Subcutaneous abdominal adipose tissue (tissue), 5 donors: ENCODE data around the gene LRRC63.

Experiments
- H3K27ac ChIP-seq: one replicate; pipeline ENCODE4 v1.7.0; 2013; ENCODE audit warnings: low read depth, mild to moderate bottlenecking, inconsistent platforms, low read length, moderate library complexity
- H3K27me3 ChIP-seq, 5 donors: one replicate each; pipeline ENCODE4 v1.7.0; 2013; ENCODE audit warnings: low read length in 5 of 5, inconsistent platforms in 1 of 5; ENCODE audit not compliant: control insufficient read depth in 5 of 5, insufficient read depth in 4 of 5
- H3K36me3 ChIP-seq, 5 donors: one replicate each; pipeline ENCODE4 v1.7.0; 2013; ENCODE audit warnings: low read length in 5 of 5; ENCODE audit not compliant: control insufficient read depth in 5 of 5, insufficient read depth in 5 of 5
- H3K4me1 ChIP-seq, 5 donors: one replicate each; pipeline ENCODE4 v1.7.0; 2013; ENCODE audit warnings: low read length in 5 of 5, mild to moderate bottlenecking in 3 of 5, moderate library complexity in 1 of 5; ENCODE audit not compliant: control insufficient read depth in 5 of 5, insufficient read depth in 5 of 5
- H3K4me3 ChIP-seq, 5 donors: one replicate each; pipeline ENCODE4 v1.7.0; 2013; ENCODE audit warnings: low read length in 5 of 5, low read depth in 1 of 5
- H3K9ac ChIP-seq, 5 donors: one replicate each; pipeline ENCODE4 v1.7.0; 2013; ENCODE audit warnings: low read length in 5 of 5, mild to moderate bottlenecking in 4 of 5, moderate library complexity in 3 of 5
- H3K9me3 ChIP-seq, 5 donors: one replicate each; pipeline ENCODE4 v1.7.0; 2013; ENCODE audit warnings: low read length in 5 of 5; ENCODE audit not compliant: control insufficient read depth in 5 of 5
- donor health status: healthy.
- donor health status: healthy.
- donor health status: healthy.
- donor health status: healthy.
- donor health status: healthy.

Gene LRRC63

DNA sequence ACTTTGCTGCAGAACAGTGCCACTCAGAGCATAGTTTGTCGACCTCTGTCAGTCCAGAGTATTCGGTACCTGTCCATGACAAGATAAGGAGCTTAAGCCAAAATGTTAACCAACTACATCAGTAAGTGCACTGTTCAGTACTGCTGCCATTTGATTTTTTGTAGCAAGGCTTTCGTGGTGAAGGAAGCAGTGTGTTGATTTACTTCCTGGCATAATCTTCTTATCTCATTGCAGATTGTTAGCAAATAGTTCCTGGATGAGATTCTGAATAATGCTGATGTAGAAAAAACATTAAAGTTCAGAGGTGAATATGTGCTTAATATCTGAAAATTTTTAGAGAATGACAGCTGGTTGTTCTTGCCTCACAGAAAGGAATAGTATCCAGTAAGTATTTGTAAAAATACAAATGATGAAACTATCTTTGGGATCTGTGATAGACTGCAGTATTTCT, 85.7 kb downstream of the LRRC63 start:
- Histone ChIP-seq H3K27ac (peak overlapping the region; percentile 15), H3K9me3 (no peaks in the 10 kb centered on the region), H3K36me3 (no peaks in the 10 kb centered on the region), H3K4me1 (peaks cover 4 to 31% (median 28%) of the 10 kb centered on the region in 5 donors), H3K9ac (no peak overlapping the region), H3K27me3 (no peaks in the 10 kb centered on the region), H3K4me3 (no peak overlapping the region)

- no peak overlapping the region for H3K27ac ChIP-seq
- H3K36me3 ChIP-seq, result no peaks in the 10 kb centered on the region
- H3K9me3 ChIP-seq, result no peaks in the 10 kb centered on the region
- peaks cover 0 to 13% (median 6%) of the 10 kb centered on the region in 5 donors for H3K4me1 ChIP-seq
- no peak overlapping the region for H3K9ac ChIP-seq
- no peak overlapping the region for H3K4me3 ChIP-seq
- no peaks in the 10 kb centered on the region for H3K27me3 ChIP-seq
These were observed 92.1 kb downstream of the LRRC63 start for GRCh38 chr13:46303742-46304385.

GRCh38 chr13:46304546-46304945, 92.8 kb downstream of the LRRC63 start:
- no peaks in the 10 kb centered on the region for H3K36me3 ChIP-seq
- H3K4me1 ChIP-seq, result peaks cover 0 to 13% (median 6%) of the 10 kb centered on the region in 5 donors
- H3K27me3 ChIP-seq, result no peaks in the 10 kb centered on the region
- no peak overlapping the region for H3K4me3 ChIP-seq
- no peak overlapping the region for H3K9ac ChIP-seq
- H3K9me3 ChIP-seq, result no peaks in the 10 kb centered on the region
- H3K27ac ChIP-seq, result no peak overlapping the region

DNA sequence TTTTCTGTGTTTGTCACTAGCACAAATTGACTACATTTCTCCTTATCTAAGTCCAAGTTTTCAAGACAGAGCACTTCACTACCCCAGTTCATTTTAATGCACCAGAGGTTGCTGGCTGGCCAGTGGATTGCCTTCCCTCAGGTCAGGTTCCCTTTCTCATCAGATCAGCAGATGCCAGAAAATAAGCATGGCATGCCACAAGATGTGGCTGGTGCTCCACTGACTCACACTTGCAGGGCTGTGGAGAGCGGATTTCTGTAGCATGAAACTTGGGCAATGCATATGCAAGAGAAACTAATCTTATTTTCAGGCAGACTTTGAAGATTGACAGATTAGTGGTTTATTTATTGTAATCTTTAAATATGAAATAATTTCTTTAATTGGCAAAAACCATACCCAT, 95.8 kb downstream of the LRRC63 start:
- Histone ChIP-seq H3K4me1 (peaks cover 0 to 13% (median 6%) of the 10 kb centered on the region in 5 donors), H3K27ac (no peak overlapping the region), H3K36me3 (no peaks in the 10 kb centered on the region), H3K9ac (no peak overlapping the region), H3K9me3 (no peaks in the 10 kb centered on the region), H3K4me3 (no peak overlapping the region), H3K27me3 (no peaks in the 10 kb centered on the region)

GRCh38 chr13:46310066-46310465, 98.3 kb downstream of the LRRC63 start:
- no peaks in the 10 kb centered on the region for H3K9me3 ChIP-seq
- H3K36me3 ChIP-seq, result no peaks in the 10 kb centered on the region
- no peak overlapping the region for H3K4me3 ChIP-seq
- no peaks in the 10 kb centered on the region for H3K4me1 ChIP-seq
- no peaks in the 10 kb centered on the region for H3K27me3 ChIP-seq
- H3K27ac ChIP-seq, result no peak overlapping the region
- H3K9ac ChIP-seq, result no peak overlapping the region

GRCh38 chr13:46311217-46311616, 99.5 kb downstream of the LRRC63 start:
- H3K9me3 ChIP-seq, result no peaks in the 10 kb centered on the region
- H3K4me3 ChIP-seq, result no peak overlapping the region
- H3K36me3 ChIP-seq, result no peaks in the 10 kb centered on the region
- H3K27ac ChIP-seq, result no peak overlapping the region
- H3K4me1 ChIP-seq, result no peaks in the 10 kb centered on the region
- H3K9ac ChIP-seq, result no peak overlapping the region
- H3K27me3 ChIP-seq, result no peaks in the 10 kb centered on the region

DNA sequence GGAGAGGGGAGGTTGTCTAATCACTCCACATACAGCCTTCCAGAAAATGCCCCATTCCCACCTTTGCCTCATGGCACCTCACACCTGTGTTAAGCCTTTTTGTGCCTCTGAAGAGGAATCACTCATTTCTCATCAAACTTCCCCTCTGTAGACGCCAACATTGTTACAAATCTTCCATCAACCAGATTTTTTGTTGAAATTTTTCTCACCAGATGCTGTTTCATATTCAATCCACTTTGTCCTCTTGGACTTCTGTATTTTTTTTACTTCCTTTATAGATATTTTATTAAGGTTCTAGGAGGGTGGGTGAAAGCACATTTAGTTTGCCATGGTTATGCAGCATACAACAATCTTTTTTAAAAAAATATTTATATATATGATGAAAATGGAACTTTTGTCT, 101.3 kb downstream of the LRRC63 start:
- H3K4me3 ChIP-seq, result no peak overlapping the region
- no peaks in the 10 kb centered on the region for H3K4me1 ChIP-seq
- no peak overlapping the region for H3K9ac ChIP-seq
- H3K36me3 ChIP-seq, result no peaks in the 10 kb centered on the region
- no peak overlapping the region for H3K27ac ChIP-seq
- no peaks in the 10 kb centered on the region for H3K27me3 ChIP-seq
- H3K9me3 ChIP-seq, result no peaks in the 10 kb centered on the region

DNA sequence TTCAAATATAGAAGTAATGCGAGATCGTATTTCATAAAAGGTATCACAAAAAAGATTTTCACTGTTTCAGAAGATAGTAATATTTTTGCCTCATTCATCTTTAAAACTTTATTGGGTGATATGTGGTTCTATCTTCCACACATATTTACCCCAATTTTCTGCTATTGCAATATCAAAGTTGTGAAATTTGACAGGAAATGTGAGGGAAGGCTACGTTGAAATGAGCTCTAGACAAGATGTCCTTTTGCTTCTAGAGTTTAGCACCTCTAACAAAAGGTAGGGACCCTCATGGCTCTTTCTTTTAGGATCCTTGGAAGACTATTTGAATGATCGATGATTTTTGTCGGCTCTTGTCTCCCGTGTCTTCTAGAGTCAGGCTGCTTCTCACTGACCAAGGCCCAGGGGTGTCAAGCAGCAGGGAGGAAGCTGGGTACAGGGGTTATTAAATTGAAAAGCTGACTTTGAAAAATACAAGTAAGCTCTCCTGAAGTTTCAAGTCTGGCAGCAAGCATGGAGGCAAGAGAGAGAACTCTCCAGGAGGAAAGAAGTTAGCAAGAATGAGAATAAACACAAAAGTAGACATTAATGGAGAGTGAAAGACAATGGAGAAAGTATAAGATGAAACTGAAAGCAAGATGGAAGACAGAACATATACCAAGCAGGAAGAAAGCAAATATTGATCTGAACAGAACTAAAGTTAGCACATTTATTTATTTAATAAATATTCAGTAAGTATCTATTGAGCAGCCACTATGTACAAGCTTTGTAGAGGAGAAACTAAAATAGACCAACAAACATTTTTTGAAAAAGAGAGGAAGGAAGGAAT, 101.9 kb downstream of the LRRC63 start:
- H3K9ac ChIP-seq, result no peak overlapping the region
- no peaks in the 10 kb centered on the region for H3K9me3 ChIP-seq
- H3K4me3 ChIP-seq, result no peak overlapping the region
- H3K27me3 ChIP-seq, result no peaks in the 10 kb centered on the region
- H3K36me3 ChIP-seq, result no peaks in the 10 kb centered on the region
- no peaks in the 10 kb centered on the region for H3K4me1 ChIP-seq
- no peak overlapping the region for H3K27ac ChIP-seq

DNA sequence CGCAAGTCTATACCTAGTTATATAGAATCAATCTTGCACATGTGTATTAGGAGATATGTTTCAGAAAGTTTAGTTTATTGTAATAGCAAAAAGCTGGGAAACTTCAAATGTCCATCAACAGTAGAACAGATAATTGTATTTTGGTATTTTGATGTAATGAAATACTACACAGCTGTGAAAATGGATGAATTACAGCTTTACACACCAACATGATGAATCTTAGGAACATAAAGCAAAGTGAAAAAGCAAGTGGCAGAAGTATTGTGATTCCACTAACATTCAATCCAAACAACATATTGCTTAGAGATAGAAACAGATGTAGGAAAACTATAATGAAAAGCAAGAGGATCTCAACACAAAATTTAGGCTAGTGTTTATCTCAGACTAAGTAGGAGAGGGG, 102.9 kb downstream of the LRRC63 start:
- H3K9me3 ChIP-seq, result no peaks in the 10 kb centered on the region
- H3K27me3 ChIP-seq, result no peaks in the 10 kb centered on the region

DNA sequence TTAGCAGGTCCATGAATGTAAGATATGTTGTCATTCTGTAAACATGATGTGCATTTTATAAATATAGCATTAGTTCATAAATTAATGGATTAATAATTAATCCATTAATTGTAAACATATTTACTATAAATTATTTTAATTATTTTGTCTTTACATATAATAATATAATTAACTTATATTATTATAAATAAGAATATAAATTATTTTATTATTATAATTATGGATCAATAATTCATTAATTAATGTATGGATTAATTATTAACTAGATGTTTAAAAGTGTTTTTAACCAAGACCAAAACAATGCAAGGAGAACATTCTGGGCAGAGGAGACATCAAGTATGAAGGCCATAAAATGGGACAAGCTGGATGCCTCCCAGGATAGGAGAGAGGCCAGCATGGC, 103.3 kb downstream of the LRRC63 start:
- H3K9ac ChIP-seq, result no peak overlapping the region
- no peak overlapping the region for H3K4me3 ChIP-seq
- no peak overlapping the region for H3K27ac ChIP-seq
- no peaks in the 10 kb centered on the region for H3K9me3 ChIP-seq
- no peaks in the 10 kb centered on the region for H3K4me1 ChIP-seq
- H3K36me3 ChIP-seq, result no peaks in the 10 kb centered on the region
- H3K27me3 ChIP-seq, result no peaks in the 10 kb centered on the region

More for the DNA sequence above, 102.9 kb downstream of the LRRC63 start:
- no peaks in the 10 kb centered on the region for H3K36me3 ChIP-seq
- H3K27ac ChIP-seq, result no peak overlapping the region
- no peaks in the 10 kb centered on the region for H3K4me1 ChIP-seq
- H3K9ac ChIP-seq, result no peak overlapping the region
- H3K4me3 ChIP-seq, result no peak overlapping the region
